ENCODE results near the gene SLAMF7. TPM values are rescaled to one million over a fixed set of nuclear protein-coding genes. Genes with fewer than 3 reads are reported as not detected.

The SLAMF7 gene
- total and polyA plus RNA-seq, 10 of the 15 experiments (the other 5 are each of a cell fraction or from before 2014, with no cell fraction given): 66.6 to 284 (median 108) TPM

DNA sequence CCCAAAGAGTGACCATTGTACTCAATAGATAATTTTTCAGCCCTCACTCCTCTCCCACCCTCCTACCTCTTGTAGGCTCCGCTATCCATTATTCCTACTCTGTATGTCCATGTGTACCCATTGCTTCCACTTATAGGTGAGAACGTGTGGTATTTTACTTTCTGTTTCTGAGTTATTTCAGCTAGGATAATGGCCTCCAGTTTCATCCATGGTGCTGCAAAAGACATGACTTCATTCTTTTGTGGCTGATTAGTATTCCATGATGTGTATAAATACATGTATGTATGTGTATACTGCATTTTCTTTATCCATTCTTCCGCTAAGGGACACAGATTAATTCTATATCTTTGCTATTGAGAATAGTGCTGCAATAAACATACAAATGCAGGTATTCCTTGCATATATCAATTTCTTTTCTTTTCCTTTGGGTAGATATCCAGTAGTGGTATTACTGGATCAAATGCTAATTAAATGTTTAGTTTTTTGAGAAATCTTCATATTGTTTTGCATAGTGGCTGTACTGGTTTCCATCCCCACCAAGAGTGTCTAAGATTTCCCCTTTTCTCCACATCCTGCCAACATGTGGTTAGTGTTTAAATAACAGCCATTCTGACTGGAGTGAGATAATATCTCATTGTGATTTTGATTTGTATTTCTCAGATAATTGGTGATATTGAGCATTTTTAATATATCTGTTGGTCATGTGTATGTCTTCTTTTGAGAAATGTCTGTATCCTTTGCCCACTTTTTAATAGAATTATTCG is 61.8 kb downstream of the SLAMF7 start (continued):
- TF ChIP-seq IKZF2 (IDR thresholded peaks at IDR 0.05): peak; percentile 63; a peak in 2 of 4 replicates
- TF ChIP-seq, protein P1, sequence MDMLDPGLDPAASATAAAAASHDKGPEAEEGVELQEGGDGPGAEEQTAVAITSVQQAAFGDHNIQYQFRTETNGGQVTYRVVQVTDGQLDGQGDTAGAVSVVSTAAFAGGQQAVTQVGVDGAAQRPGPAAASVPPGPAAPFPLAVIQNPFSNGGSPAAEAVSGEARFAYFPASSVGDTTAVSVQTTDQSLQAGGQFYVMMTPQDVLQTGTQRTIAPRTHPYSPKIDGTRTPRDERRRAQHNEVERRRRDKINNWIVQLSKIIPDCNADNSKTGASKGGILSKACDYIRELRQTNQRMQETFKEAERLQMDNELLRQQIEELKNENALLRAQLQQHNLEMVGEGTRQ (IDR thresholded peaks at IDR 0.05; ENCODE audit: borderline replicate concordance, low read depth, low read length): no peak
- TF ChIP-seq JUNB (IDR thresholded peaks at IDR 0.05): no peak
- no peak for TF ChIP-seq HDAC2 (IDR thresholded peaks at IDR 0.05)
- TF ChIP-seq TAF1 (IDR thresholded peaks at IDR 0.05; ENCODE audit: borderline replicate concordance, low read depth, low read length): no peak
- peak; percentile 74 for TF ChIP-seq RUNX3 (IDR thresholded peaks at IDR 0.05; ENCODE audit: low read length)
- TF ChIP-seq ZZZ3 (IDR thresholded peaks at IDR 0.05; ENCODE audit: control insufficient read depth, insufficient read length, low read depth): no peak
- no peak for TF ChIP-seq KAT2A (conservative IDR thresholded peaks at IDR 0.05; ENCODE audit: control insufficient read depth, low read depth, low read length)
- no peak for TF ChIP-seq ZNF217 (IDR thresholded peaks at IDR 0.05)
- no peak for TF ChIP-seq NR2C1 (IDR thresholded peaks at IDR 0.05)
- no peak for TF ChIP-seq ASH2L (IDR thresholded peaks at IDR 0.05; ENCODE audit: borderline replicate concordance, low read depth)
- TF ChIP-seq, protein P2, sequence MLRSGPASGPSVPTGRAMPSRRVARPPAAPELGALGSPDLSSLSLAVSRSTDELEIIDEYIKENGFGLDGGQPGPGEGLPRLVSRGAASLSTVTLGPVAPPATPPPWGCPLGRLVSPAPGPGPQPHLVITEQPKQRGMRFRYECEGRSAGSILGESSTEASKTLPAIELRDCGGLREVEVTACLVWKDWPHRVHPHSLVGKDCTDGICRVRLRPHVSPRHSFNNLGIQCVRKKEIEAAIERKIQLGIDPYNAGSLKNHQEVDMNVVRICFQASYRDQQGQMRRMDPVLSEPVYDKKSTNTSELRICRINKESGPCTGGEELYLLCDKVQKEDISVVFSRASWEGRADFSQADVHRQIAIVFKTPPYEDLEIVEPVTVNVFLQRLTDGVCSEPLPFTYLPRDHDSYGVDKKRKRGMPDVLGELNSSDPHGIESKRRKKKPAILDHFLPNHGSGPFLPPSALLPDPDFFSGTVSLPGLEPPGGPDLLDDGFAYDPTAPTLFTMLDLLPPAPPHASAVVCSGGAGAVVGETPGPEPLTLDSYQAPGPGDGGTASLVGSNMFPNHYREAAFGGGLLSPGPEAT (IDR thresholded peaks at IDR 0.05; ENCODE audit: low read depth): 0 out of 2 replicates have a peak, but pooled peaks have one; percentile 58
- TF ChIP-seq, protein P3, sequence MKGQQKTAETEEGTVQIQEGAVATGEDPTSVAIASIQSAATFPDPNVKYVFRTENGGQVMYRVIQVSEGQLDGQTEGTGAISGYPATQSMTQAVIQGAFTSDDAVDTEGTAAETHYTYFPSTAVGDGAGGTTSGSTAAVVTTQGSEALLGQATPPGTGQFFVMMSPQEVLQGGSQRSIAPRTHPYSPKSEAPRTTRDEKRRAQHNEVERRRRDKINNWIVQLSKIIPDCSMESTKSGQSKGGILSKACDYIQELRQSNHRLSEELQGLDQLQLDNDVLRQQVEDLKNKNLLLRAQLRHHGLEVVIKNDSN (IDR thresholded peaks at IDR 0.05; ENCODE audit: borderline replicate concordance, extremely low read length, insufficient read depth, low read depth, low read length): no peak
- no peak for TF ChIP-seq CBFB (IDR thresholded peaks at IDR 0.05; ENCODE audit: low read depth)
- TF ChIP-seq ATF7 (IDR thresholded peaks at IDR 0.05; ENCODE audit: low read depth): peak; percentile 55; the same call in 1 of the 2 replicates
- TF ChIP-seq FOXM1 (IDR thresholded peaks at IDR 0.05; ENCODE audit: low read depth, low read length): no peak
- TF ChIP-seq SMARCA5 (IDR thresholded peaks at IDR 0.05): no peak
- no peak for TF ChIP-seq HCFC1 (IDR thresholded peaks at IDR 0.05; ENCODE audit: low read length)
- 0 out of 4 replicates have a peak, but pooled peaks have one; percentile 30 to 35 for TF ChIP-seq EP300 (IDR thresholded peaks at IDR 0.05; ENCODE audit: borderline replicate concordance in 1 of 2, control insufficient read depth in 1 of 2, low read depth in 2 of 2, low read length in 2 of 2)
- TF ChIP-seq NRF1 (conservative IDR thresholded peaks at IDR 0.05; ENCODE audit: low read depth, low read length): no peak
- TF ChIP-seq MEF2B (IDR thresholded peaks at IDR 0.05; ENCODE audit: partially characterized antibody, poor library complexity, severe bottlenecking): no peak

Data from GM12878 (cell line).